T-cell (primary cell): ENCODE data around the gene SSPN. TPM values are rescaled to one million over a fixed set of nuclear protein-coding genes. Genes with fewer than 3 reads are reported as not detected.

Experiments
- ATAC-seq, 4 experiments: fragments of 200-7000 bp in 3 of 4; fragments of 150-1000 bp in 1 of 4; cut with Tn5 transposase; replicated peaks in 1 of 4; 1 replicate in 3 of 4; 2 replicates in 1 of 4; pipeline ENCODE4 v1.10.0; 2021; ENCODE audit warnings: moderate library complexity in 3 of 4, mild to moderate bottlenecking in 2 of 4, moderate number of reproducible peaks in 1 of 4
- CTCF ChIA-PET, 2 donors: fragments of 300-600 bp; sonication (Branson Sonifier 250); formaldehyde crosslinking; loops; one replicate each; lab custom pipeline; 2022; ENCODE audit warnings: antibody characterized with exemption in 2 of 2; lab: Charles Lee
- POLR2A ChIA-PET, 2 donors: fragments of 300-600 bp; sonication (Branson Sonifier 250); formaldehyde crosslinking; loops; one replicate each; lab custom pipeline; 2022; ENCODE audit warnings: antibody characterized with exemption in 2 of 2; lab: Charles Lee
- DNase-seq, 35 experiments: peaks; one replicate each; pipeline versions ENCODE4 v3.0.0 to v3.0.0-alpha.2; 2013 to 2023
- H3K27ac ChIP-seq: one replicate; pipeline ENCODE4 v1.5.1; 2013; ENCODE audit warnings: low read length
- H3K27me3 ChIP-seq, 2 experiments: replicated peaks in 1 of 2; 1 replicate in 1 of 2; 2 replicates in 1 of 2; pipeline versions ENCODE4 v1.6.1 to v1.7.0; 2013; ENCODE audit warnings: low read length in 1 of 2, mixed read lengths in 1 of 2; ENCODE audit not compliant: control insufficient read depth in 2 of 2, insufficient read depth in 2 of 2; ENCODE audit errors: extremely low read depth in 1 of 2
- H3K36me3 ChIP-seq, 2 donors: 1 replicate in 1 of 2; 2 replicates in 1 of 2; pipeline versions ENCODE4 v1.6.1 to v1.7.0; 2013; ENCODE audit warnings: low read length in 1 of 2; ENCODE audit not compliant: control insufficient read depth in 2 of 2, insufficient read depth in 1 of 2; ENCODE audit errors: extremely low read depth in 1 of 2
- H3K4me1 ChIP-seq, 2 experiments: 1 replicate in 1 of 2; 2 replicates in 1 of 2; pipeline versions ENCODE4 v1.6.1 to v1.7.0; 2013; ENCODE audit warnings: low read length in 2 of 2, mixed read lengths in 1 of 2; ENCODE audit not compliant: insufficient read depth in 2 of 2, control insufficient read depth in 1 of 2; ENCODE audit errors: extremely low read depth in 1 of 2
- H3K4me3 ChIP-seq, 2 donors: 1 replicate in 1 of 2; 2 replicates in 1 of 2; pipeline versions ENCODE4 v1.5.1 to v1.7.0; 2013; ENCODE audit warnings: mild to moderate bottlenecking in 2 of 2, low read length in 1 of 2, moderate library complexity in 1 of 2; ENCODE audit not compliant: control insufficient read depth in 1 of 2; ENCODE audit errors: extremely low read depth in 1 of 2
- H3K9me3 ChIP-seq: 2 replicates; pipeline ENCODE4 v1.7.0; 2013
- H3K27ac Mint-ChIP-seq, 2 donors: one replicate each; pipeline ENCODE4 v1.8.0; 2020 to 2021; ENCODE audit warnings: mild to moderate bottlenecking in 2 of 2, mixed read lengths in 2 of 2
- H3K27me3 Mint-ChIP-seq, 2 donors: one replicate each; pipeline ENCODE4 v1.8.0; 2021 to 2022; ENCODE audit warnings: mixed read lengths in 2 of 2
- H3K36me3 Mint-ChIP-seq: one replicate; pipeline ENCODE4 v1.8.0; 2021; ENCODE audit warnings: mixed read lengths
- H3K4me1 Mint-ChIP-seq, 3 donors: one replicate each; pipeline ENCODE4 v1.8.0; 2020 to 2022; ENCODE audit warnings: mixed read lengths in 3 of 3, mild to moderate bottlenecking in 1 of 3
- H3K4me3 Mint-ChIP-seq, 3 donors: one replicate each; pipeline ENCODE4 v1.8.0; 2020 to 2022; ENCODE audit warnings: mild to moderate bottlenecking in 3 of 3, mixed read lengths in 3 of 3, moderate library complexity in 3 of 3
- H3K9me3 Mint-ChIP-seq, 3 donors: one replicate each; pipeline ENCODE4 v1.8.0; 2020 to 2022; ENCODE audit warnings: mixed read lengths in 3 of 3
- WGBS: methylation state at CpG from one replicate; pipeline ENCODE4 v1.1.5; 2013; ENCODE audit warnings: missing lambda C conversion rate; ENCODE audit not compliant: insufficient coverage; 5-methylcytosine and 5-hydroxymethylcytosine counted together
- total RNA-seq, 35 experiments: library from RNA in 6 of 35; stranded (reverse) in 6 of 35; fragments of 120-200 nt in 1 of 35; gene quantifications; one replicate each; pipeline versions ENCODE4 v1.2.1 to v1.2.4 and lab custom pipeline; 2013 to 2026

Gene SSPN
- total RNA-seq, 5 donors from 2014 or later (not counting 1 experiment from before 2014, with no cell fraction given), result 0.06 to 0.33 (median 0.15) TPM

DNA sequence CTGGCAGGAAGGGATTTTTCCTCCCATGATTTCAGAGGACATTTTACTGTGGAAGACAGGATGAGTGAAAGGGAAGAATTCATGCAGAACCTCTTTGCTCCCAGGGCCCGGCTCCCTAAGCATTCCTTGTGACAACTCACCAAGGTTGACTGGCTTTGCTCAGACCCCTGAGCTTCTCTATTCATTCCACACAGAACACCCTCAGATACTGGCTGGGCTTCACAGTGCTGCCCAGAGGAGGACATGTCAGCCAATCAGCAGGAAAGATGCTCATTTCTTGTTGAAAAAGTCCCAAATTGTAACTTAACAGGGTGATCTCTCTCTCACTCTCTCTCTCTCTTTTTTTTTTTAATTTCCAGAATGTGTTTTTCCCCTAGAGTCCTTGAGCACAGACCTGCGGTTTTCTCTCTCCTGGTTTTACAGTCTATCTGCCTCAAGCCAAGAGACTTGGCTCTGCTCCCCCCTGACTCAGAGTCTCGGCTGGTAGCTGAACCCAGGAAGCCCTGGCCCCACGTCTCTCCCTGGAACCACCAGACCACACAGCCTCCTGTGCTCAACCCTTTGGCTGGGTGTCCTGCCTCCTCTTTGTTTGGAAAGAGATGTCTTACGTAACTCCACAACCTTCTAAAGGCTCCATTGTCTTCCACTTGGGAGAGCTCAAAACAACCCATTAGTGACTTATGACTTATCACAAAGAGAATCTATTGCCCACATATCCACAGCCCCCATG, 43.9 kb downstream of the SSPN start:
- H3K27ac Mint-ChIP-seq, result no peak overlapping the region
- POLR2A ChIA-PET, result no interaction called here
- no peak overlapping the region for H3K4me3 Mint-ChIP-seq
- Histone ChIP-seq H3K4me1 (no peaks in the 10 kb centered on the region), H3K9me3 (no peaks in the 10 kb centered on the region), H3K36me3 (no peaks in the 10 kb centered on the region), H3K27me3 (peaks cover 0 to 9% of the 10 kb centered on the region in 2 experiments), H3K4me3 (no peak overlapping the region), H3K27ac (no peak overlapping the region)
- ATAC-seq (no peak), DNase-seq (no peak)
- no peaks in the 10 kb centered on the region for H3K9me3 Mint-ChIP-seq
- WGBS, result 68% methylated on average over 3 of the region's 5 CpGs
- H3K36me3 Mint-ChIP-seq, result no peaks in the 10 kb centered on the region
- H3K4me1 Mint-ChIP-seq, result no peaks in the 10 kb centered on the region
- peaks cover 32 to 35% of the 10 kb centered on the region in 2 donors for H3K27me3 Mint-ChIP-seq
- CTCF ChIA-PET, result no interaction called here

DNA sequence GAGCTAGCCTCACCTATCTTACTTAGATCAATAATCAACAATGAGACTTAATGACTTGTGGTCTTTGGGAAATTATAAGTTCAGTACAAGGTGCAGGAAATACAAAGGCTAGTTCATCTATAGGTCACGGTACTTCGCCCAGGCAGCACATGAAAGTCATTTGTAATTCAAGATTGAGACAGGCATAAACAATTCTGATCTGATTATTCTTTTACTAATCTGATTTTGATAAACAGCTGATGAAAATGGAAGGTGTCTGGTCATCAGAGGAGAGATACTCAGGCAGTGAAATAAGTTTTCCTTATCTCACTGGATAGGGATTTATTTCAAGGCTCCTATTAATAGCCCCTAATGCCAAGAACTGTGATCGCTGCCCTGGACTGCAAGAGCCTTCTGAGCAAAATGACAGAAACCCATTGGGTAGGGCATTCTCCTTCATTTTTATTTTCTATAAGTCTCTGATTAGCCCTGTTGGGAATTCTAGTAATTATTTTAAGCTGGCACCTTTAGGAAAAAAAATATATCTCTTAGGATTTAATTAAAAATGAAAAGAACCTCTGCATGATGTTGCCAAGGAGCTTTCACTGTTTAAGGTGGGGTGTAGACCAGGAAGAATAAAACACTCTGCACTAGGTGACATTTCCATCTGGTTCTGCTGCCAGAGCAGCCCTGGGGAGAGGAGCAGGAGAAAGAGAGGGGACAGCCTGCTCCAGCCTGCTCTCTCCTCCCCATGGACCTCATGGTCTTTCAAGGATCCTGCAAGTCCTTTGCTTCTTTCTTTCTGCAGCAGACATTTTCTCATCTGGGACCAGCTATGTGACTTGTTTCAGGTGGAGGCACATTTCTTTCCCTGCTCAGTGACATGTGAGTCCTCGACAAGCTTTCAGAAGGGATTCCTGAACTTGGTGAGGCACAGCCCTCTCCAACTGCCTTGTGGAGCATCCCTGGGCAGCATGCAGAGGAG, 44.8 kb downstream of the SSPN start:
- H3K9me3 ChIP-seq, result no peaks in the 10 kb centered on the region
- no peaks in the 10 kb centered on the region for H3K9me3 Mint-ChIP-seq
- no peak overlapping the region for H3K27ac ChIP-seq
- H3K4me1 Mint-ChIP-seq, result no peaks in the 10 kb centered on the region
- peaks cover 32 to 35% of the 10 kb centered on the region in 2 donors for H3K27me3 Mint-ChIP-seq
- H3K4me3 ChIP-seq, result no peak overlapping the region
- ChIA-PET CTCF (interaction anchor here in 1 of 2 donors (0.7 kb wide), 1 partner anchor 484 kb away, joined by 3 read pairs; no protein-coding TSS in a partner anchor), POLR2A (no interaction called here)
- no peak for ATAC-seq
- no peak overlapping the region for H3K27ac Mint-ChIP-seq
- no CpG with 5 or more reads among the region's 4 CpGs for WGBS
- no peak overlapping the region for H3K4me3 Mint-ChIP-seq
- DNase-seq, result no peak
- no peaks in the 10 kb centered on the region for H3K36me3 ChIP-seq
- H3K4me1 ChIP-seq, result peaks cover 0 to 1% of the 10 kb centered on the region in 2 experiments
- peaks cover 0 to 9% of the 10 kb centered on the region in 2 experiments for H3K27me3 ChIP-seq
- no peaks in the 10 kb centered on the region for H3K36me3 Mint-ChIP-seq

DNA sequence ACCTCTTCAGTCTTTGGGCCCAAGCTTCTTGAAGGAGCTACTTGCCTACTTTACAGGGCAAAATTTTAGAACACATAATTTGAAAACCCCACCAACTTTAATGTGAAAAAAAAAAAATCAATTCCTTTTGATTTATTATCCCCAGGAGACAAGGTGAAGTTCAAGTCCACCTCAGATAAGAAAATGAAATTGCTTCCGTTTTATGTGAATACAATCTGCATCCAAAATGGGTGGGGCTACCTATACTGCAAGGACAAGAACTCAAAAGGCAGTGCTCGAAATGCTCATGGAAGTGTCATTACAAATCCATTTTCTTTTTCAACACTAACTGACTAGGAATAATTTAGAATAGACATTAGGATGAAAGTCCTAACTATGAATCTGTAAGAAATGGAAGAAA, 45.7 kb downstream of the SSPN start:
- Histone ChIP-seq H3K36me3 (no peaks in the 10 kb centered on the region), H3K4me3 (no peak overlapping the region), H3K27me3 (peaks cover 0 to 9% of the 10 kb centered on the region in 2 experiments), H3K9me3 (no peaks in the 10 kb centered on the region), H3K27ac (no peak overlapping the region), H3K4me1 (peaks cover 0 to 2% of the 10 kb centered on the region in 2 experiments)
- Mint-ChIP-seq H3K4me1 (no peaks in the 10 kb centered on the region), H3K9me3 (no peaks in the 10 kb centered on the region), H3K36me3 (no peaks in the 10 kb centered on the region), H3K27me3 (peaks cover 28 to 32% of the 10 kb centered on the region in 2 donors), H3K27ac (no peak overlapping the region), H3K4me3 (no peak overlapping the region)
- DNase-seq, result no peak
- ATAC-seq, result no peak
- CTCF ChIA-PET, result interaction anchor here in 1 of 2 donors (0.7 kb wide), 1 partner anchor 483 kb away, joined by 3 read pairs; no protein-coding TSS in a partner anchor
- POLR2A ChIA-PET, result no interaction called here
- WGBS, result 80% methylated on average over 1 of the region's 2 CpGs

DNA sequence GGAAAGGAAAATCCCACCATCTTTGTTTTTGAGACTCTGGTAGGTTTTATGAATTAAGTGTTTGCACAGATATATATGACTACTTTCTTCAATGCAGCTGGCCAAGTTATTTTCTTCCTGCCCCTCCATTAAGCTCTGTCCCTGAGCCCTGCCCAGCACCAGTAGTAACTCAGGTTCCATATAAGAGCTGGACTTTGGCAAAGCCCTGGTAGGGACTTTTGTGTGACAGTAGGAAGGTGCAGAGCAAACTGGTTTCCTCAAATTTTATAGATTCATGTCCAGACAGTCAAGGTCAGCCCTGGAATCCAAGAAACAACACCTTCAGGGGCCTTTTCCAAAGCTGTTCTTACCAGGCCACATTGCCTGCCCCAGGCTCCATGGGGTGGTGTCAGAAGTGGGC, 47.3 kb downstream of the SSPN start:
- H3K4me1 ChIP-seq, result peaks cover 0 to 2% of the 10 kb centered on the region in 2 experiments
- ATAC-seq, result no peak
- DNase-seq, result no peak
- CTCF ChIA-PET, result no interaction called here
- no peaks in the 10 kb centered on the region for H3K36me3 Mint-ChIP-seq
- H3K27ac Mint-ChIP-seq, result no peak overlapping the region
- peaks cover 23 to 28% of the 10 kb centered on the region in 2 donors for H3K27me3 Mint-ChIP-seq
- H3K4me3 Mint-ChIP-seq, result no peak overlapping the region
- no peaks in the 10 kb centered on the region for H3K9me3 ChIP-seq
- H3K27me3 ChIP-seq, result peaks cover 0 to 6% of the 10 kb centered on the region in 2 experiments
- H3K4me1 Mint-ChIP-seq, result no peaks in the 10 kb centered on the region
- POLR2A ChIA-PET, result no interaction called here
- no peaks in the 10 kb centered on the region for H3K9me3 Mint-ChIP-seq
- H3K36me3 ChIP-seq, result no peaks in the 10 kb centered on the region
- no peak overlapping the region for H3K27ac ChIP-seq
- H3K4me3 ChIP-seq, result no peak overlapping the region

DNA sequence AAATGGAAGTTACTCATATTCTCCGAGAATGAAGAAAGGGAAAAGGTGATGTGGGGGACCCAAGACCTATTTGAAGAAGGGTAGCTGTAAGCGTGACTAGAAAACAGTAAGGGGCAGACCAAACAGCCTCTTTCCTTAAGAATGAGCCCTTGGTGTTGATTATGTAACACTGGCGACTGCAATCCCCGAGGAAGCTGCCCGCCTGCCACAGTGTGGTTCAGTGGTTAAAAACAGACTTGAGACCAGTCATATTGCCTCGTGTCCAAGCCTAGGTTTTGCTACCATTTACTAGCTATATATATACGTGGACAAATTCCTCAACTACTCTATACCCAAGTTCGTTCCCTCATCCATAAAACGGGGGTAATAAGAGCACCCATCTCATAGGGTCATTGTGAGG, 49.1 kb downstream of the SSPN start:
- no peak for ATAC-seq
- CTCF ChIA-PET, result no interaction called here

DNA sequence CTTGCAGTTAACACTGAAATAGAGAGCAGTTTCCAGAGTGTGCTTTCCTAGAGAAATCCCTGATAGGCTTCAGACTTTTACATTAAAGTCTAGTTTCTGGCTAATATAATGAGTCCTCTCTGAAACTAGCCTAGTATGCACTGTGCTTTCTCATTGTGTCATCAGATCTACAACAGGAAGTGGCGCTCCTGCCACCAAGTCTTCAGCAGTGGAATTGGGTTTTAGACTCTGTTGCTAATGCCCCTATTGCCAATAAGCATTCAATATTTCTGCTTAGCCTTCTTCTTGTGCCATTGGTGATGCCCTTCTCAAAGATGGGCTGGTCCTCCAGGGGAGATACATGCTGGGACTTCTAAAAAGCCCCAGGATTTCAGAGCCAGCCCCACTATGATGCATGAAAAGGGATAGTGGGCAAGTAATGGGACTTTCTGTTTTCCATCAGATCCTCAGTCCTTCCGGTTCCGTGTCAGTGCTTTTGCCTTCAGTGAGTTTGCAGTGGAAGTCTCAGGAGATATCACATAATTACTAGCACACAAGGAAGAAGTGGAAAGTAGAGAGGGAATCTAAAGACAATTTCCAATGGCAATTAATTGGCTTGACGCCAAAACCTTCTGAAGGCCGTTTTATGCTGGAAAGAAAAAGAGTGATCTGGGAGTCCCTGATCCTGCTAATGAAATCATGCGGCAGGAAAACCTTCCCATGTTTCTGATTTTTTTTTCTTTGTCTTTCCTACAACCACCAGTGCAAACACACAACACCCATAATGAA, 50.0 kb downstream of the SSPN start:
- Histone ChIP-seq H3K27me3 (no peaks in the 10 kb centered on the region), H3K9me3 (no peaks in the 10 kb centered on the region), H3K4me1 (peaks cover 0 to 2% of the 10 kb centered on the region in 2 experiments), H3K4me3 (no peak overlapping the region), H3K36me3 (no peaks in the 10 kb centered on the region), H3K27ac (no peak overlapping the region)
- Mint-ChIP-seq H3K36me3 (no peaks in the 10 kb centered on the region), H3K9me3 (peaks cover 0 to 9% (median 2%) of the 10 kb centered on the region in 3 donors), H3K4me3 (no peak overlapping the region), H3K27ac (no peak overlapping the region), H3K27me3 (peaks cover 6 to 11% of the 10 kb centered on the region in 2 donors), H3K4me1 (no peaks in the 10 kb centered on the region)
- ChIA-PET POLR2A (no interaction called here), CTCF (no interaction called here)
- no peak for DNase-seq
- WGBS, result 75% methylated on average over 1 of the region's 6 CpGs
- ATAC-seq, result no peak

More for the DNA sequence above, 49.1 kb downstream of the SSPN start:
- H3K27me3 Mint-ChIP-seq, result peaks cover 10 to 16% of the 10 kb centered on the region in 2 donors
- WGBS, result 100% methylated on average over 1 of the region's 9 CpGs
- Histone ChIP-seq H3K9me3 (no peaks in the 10 kb centered on the region), H3K36me3 (no peaks in the 10 kb centered on the region), H3K4me3 (no peak overlapping the region), H3K4me1 (peaks cover 0 to 2% of the 10 kb centered on the region in 2 experiments), H3K27me3 (peaks cover 0 to under 1% of the 10 kb centered on the region in 2 experiments), H3K27ac (no peak overlapping the region)
- no peaks in the 10 kb centered on the region for H3K36me3 Mint-ChIP-seq
- H3K9me3 Mint-ChIP-seq, result peaks cover 0 to 5% (median 2%) of the 10 kb centered on the region in 3 donors
- DNase-seq, result no peak
- no peaks in the 10 kb centered on the region for H3K4me1 Mint-ChIP-seq
- no peak overlapping the region for H3K27ac Mint-ChIP-seq
- POLR2A ChIA-PET, result no interaction called here
- H3K4me3 Mint-ChIP-seq, result no peak overlapping the region
